ENCODE results near the gene RAET1G. TPM values are rescaled to one million over a fixed set of nuclear protein-coding genes. Genes with fewer than 3 reads are reported as not detected.
A peak's percentile ranks its signal among the peaks of the same experiment; 100 is the strongest.
"Not testable (repeated sequence)": the region's sequence is repeated elsewhere in the genome, so short reads cannot be mapped to it uniquely, and the experiment has no call there.

Gene RAET1G
- total RNA-seq, 1 donor from 2014 or later, result 24.7 TPM

DNA sequence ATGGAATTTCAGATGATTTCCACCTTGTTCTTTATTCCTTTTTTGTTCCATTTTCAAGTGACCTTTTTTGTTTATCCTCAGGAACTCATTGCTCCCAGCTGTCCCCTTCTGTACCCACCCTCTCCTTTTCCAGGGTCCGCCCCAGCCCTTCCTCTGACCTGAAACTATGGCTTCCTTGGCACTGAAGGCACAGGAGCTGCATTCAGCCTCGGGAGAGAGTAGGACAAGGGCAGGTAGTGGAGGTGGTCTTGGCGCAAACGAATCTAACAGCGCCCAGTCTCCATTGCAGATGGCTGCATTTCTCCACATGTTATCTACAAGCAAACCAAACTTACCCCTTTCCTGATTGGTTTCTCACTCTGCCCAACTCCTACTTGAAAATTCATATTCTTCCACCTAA lies 10.1 kb upstream of the RAET1G start:
- ATAC-seq, result no peak

DNA sequence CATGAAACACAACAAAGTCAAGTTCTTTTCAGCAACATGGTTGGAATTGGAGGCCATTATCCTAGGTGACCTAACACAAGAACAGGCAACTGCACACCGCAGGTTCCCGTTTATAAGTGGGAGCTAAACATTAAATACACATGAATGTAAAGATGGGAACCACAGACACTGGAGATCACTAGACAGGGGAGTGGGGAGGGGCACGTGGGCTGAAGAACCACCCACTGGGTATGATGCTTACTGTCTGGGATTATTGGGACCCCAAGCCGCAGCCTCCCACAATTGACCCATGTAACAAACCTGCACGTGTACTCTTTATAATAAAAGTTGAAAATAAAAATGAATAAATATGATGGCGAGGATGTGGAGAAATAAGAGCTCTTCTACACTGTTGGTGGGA lies 8.6 kb upstream of the RAET1G start:
- no peak for ATAC-seq

DNA sequence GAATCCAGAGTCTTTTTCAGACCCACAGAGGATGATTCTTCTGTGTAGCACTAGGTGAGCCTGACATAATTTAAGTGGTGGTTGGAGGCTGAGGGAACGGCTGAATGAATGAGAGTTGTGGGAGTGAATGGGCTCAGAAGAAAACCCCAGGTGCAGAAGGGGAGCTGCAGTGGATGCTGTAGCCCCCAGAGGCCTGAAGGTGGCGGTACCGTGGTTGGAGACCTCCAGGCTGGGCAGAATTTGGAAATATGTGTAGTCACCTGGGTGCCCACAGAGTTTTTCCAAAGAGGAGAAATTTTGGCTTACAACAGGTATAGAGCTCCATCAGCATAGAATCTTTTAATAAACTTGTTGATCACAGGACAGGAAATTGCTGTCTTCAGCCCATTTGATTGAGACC lies 6.5 kb upstream of the RAET1G start:
- no peak for ATAC-seq

DNA sequence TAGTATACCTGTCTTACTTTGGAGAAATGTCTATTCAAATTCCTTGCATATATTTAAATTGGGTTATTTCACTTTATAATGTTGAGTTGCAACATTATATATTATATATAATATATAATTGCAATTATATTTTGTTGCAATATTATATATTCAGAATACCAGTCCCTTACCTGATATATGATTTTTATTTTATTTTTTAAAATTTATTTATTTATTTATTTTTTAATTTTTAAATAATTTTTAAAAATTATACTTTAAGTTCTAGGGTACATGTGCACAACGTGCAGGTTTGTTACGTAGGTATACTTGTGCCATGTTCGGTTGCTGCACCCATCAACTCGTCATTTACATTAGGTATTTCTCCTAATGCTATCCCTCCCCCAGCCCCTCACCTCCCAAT lies 4.1 kb upstream of the RAET1G start:
- not testable (repeated sequence) for ATAC-seq

DNA sequence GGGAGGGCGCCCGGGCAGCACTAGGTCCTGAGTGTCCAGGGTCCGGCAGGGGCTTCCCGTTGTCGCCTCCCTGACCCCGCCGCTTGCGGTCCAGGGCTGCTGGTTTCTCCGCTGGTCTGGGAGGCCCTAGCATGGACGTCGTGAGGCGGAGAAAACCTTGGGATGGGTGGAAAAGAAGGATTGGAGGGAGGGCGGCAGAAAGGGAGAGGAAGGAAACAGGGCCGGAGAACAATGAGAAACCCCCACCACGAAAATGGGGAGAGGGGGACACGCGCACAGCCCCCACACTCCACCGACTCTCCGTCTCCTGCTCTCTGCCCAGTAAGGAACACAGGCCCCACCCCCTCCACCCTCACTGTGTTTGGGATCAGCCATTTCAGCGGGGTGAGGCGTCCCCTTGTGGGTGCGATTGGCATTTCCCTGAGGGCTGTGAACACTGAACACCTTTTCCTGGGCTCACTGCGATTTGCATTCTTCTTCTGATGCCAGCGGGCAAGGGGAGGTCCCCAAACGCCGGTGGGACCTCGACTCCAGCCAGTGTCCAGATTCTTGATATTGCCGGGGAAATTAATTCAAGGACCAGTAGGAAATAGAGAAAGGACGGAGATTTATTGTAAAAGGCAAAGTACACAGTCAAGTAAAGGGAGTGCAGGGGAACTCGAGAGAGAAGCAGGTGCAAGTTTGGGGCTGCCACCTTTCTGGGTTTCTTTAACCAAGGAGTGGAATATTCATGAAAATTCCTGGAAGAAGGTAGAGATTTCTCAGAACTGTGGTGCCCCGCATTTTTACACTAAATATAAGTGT lies 3.3 kb upstream of the RAET1G start:
- ATAC-seq, result peak; percentile 89

DNA sequence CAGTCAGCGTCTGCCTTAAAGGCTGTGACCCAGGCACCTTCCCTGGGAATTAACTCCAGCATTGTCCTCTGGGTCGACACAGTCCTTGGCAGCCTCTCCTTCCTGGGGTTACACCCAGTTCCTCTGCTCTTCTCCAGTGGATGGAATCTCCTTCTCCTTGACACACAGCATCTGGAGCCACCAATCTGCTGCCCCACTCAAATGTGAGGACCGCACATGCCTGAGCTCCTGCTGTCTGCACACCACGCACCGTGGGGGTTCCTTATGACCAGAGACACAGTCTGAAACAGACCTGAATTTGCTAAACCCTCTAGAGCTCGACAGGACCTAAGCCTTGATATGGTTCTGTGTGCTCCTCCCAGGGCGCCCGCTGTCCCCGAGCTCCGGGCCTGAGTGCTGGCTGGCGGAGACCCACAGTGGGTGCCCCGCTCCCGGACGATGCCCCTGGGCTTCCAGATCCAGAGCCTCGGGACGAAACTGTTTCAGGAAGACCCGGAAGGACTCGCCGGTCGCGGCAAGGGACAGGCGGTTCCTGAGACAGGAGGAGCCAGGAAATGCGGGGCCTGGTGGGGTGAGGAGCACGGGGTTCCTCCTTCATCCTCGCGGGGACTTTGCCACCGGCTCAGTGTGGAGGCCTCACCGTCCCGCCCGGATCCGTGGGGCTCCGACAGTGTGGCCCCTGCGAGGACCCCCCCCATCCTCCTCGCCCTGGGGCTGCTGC lies 2.5 kb upstream of the RAET1G start:
- peak; percentile 29 for ATAC-seq

DNA sequence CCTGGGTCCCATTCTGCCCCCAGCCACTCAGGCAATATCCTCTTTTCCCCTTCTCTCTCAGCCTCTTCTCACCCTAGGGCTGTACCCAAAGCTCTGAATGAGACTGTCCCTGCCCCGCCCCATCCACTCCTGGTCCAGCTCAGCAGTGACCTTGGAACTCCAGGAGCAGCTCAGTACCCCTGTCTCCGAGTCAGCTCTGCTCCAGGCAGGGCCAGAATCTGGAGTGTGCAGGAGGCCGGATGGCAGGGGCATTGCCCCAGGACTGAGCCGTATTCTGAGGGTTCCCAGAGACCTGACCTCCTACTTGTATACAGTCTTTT lies 2.0 kb upstream of the RAET1G start:
- ATAC-seq, result no peak

DNA sequence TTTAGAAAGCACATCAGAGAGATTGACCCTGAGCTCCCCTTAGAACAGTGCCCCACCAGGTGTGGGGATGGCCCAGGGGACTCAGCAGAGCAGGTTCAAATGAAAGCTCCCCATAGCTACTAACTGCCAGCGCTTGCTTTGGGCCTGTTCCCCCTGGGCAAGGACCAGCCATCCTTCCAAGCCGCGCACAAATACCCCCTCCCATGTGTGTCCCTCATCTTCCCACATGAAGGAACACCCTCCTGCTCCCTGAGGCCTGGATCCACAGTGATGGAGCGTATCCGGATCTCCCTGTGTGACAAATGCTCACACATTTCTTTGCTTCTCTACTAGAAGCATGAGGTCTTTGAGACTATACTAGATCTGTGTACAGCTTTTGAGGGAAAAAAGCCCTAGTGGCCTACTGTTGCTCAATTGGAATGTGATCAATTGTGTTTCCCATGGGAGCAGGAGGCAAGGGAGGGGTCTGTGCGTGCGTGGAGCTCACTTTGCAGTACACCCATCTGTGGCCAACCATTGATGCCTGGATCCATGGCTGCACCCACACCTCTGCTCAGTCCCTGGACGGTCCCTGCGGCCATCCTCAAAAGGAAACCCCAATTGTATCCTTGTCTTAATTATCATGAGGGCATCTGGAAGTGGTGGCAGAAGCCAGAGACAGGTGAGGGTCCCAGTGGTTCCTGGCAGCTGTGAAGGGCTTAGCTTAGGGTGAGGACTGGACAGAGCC lies 1.4 kb upstream of the RAET1G start:
- ATAC-seq, result no peak

DNA sequence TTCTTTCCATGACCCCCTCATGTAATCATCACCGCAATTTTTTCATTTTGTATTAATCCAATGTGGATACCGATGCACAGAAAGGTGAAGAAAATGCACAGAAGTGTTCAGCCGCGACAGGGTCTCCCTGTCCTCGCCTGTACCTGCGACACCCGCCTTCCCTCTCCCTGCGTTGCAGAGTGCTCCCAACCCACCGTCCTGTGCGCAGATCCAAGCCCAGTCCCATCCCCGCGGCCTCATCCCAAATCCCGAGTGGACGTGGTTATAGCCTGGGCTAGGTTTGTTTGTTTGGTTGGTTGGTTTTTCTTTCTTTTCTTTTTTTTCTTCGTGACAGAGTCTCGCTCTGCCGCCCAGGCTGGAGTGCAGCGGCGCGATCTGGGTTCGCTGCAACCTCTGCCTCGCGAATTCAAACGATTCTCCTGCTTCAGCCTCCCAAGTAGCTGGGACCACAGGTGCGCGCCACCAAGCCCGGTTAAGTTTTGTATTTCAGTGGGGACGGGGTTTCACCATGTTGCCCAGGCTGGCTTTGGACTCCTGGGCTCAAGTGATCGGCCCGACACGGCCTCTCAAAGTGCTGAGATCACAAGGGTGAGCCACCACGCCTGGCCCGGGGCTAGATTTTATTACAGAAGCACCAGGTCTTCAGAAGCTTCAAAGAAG lies 536 bp upstream of the RAET1G start:
- no peak for ATAC-seq

DNA sequence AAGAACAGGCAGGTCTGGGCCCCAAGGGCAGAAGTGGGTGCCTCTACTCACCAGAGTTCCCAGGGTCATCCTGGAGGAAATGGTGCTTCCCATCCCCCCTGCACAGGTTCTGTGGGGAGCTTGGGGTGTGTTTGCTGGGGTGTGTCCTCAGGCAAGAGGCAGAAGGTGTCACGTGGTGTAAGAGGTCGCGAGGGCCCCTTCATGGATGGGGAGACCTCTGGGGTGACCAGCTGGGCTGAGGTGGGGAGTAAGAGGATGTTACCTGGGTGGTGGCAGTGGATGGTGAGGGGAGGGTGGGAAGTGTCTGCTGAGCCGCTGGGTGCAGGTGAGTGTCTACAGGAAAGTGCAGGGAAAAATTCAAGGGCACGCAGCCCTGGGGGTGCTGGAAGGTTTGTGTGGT lies 830 bp downstream of the RAET1G start:
- ATAC-seq, result not testable (repeated sequence)

DNA sequence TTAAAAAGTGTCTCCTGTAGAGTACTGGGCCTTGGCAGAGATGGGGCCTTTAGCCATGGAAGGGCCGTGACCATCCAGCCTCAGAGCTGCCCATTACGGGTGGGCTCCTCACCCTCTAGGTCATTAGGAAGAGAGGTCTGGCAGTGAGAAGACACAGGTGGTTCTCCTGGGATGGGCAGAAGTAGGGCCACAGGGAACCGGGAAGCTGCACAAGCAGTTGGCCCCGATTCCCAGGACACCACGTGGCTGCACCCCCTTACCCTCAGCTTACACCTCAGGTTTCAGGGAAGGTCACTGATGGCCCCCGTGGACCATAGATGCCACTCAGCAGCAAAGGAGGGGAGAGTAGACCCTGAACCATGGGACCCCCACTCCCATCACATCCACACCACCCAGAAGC lies 1.6 kb downstream of the RAET1G start:
- ATAC-seq, result no peak

DNA sequence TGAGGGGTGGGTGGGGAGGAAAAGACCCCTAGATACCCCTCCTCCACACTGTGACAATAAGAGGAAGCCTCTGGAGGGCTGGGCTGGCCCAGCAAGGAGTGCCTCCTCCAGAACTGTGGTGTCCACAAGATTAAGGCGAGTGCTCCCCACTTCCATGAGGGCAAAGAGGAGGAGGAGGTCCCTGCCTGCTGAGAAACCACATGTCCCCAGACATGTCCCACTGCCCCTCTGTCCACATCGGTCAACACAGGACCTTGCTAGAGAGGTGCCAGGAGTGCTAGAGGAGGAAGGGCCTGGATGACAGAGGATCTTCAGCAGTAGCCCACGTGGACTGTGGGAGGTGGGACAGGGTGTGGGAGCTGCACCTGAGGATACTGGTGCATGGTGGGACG lies 3.1 kb downstream of the RAET1G start:
- no peak for ATAC-seq

DNA sequence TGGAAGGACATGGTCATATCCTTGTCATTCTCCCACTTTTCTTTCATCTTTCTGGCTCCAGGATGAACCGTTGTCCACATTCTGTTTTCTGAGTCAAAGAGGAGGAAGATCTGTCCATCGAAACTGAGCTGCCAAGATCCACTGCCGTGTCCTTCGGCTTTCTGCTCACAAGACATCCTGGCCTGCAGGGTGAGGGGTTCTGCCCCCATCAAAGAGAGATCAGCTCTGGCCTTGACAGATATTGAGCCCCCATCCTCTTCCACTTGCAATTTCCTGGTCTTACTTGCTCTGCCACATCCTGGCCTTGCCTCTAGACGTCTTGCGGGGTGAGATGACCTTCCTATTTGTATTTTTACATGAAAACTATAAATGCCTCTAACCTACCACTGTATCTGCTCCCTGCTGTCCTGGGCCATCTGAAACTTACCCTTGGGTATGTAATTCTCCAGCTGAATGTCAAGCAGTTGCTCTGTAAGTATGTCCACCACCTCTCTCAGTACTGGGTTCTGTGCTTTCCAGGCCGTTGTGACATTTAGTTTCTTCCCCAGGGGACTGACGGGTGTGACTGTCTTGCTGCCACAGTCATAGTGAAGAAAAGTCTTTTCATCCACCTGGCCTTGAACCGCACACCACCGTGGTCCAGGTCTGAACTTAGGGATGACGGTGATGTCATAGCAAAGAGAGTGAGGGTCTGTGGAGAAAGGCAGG lies 3.6 kb downstream of the RAET1G start:
- not testable (repeated sequence) for ATAC-seq

DNA sequence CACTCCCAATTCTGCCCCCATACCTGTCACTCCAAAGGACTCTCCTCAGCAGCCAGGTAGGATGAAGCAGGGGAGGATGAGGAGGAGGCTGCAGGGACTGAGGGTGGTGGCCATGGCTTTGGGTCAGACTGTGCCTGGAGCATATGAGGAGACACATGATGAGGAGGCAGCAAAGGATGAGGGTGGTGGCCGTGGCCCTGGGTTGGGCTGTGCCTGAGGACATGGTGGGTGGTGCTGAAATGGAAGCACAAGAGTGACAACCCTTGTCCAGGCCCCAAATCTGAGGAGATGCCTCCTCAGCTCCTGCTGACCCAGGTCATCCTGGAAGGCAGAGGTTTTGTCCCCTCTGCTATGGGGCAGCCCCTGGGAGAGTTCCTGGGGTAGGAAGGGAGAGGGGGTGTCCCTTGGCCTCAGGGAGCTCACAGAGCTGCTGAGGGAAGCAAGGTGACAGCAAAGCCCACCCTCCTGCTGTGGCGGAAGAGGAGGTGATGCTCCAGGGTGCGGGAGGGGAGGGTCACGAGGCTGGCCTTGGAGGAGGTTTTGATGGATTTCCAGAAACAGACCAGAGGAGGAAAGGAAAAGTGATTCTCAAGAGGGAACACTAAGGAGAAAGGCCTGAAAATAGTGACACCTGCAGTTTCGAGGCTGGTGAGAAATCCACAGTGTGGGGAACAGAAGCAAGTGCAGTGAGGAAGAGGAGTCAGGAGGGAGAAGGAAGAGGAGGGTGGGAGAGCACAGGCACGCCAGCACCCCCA lies 4.6 kb downstream of the RAET1G start:
- no peak for ATAC-seq

DNA sequence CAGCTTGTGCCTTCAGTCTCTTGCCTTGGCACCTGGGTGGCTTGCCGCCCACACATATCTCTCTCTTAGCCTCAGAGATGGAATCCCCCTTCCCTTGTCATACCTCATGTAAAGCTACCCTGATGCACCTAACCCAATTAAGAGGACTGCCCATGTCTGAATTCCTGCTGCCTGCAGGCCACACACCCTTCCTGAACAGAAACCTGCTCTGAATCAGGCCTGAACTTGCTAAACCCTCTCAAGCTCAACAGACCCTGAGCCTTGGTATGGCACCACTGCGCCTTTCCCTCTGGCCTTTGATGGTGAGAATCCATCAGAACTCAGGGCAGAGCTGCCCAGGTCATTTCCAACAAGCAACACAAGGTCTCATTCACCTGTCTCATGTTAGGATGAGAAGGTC lies 5.2 kb downstream of the RAET1G start:
- peak; percentile 39 for ATAC-seq

DNA sequence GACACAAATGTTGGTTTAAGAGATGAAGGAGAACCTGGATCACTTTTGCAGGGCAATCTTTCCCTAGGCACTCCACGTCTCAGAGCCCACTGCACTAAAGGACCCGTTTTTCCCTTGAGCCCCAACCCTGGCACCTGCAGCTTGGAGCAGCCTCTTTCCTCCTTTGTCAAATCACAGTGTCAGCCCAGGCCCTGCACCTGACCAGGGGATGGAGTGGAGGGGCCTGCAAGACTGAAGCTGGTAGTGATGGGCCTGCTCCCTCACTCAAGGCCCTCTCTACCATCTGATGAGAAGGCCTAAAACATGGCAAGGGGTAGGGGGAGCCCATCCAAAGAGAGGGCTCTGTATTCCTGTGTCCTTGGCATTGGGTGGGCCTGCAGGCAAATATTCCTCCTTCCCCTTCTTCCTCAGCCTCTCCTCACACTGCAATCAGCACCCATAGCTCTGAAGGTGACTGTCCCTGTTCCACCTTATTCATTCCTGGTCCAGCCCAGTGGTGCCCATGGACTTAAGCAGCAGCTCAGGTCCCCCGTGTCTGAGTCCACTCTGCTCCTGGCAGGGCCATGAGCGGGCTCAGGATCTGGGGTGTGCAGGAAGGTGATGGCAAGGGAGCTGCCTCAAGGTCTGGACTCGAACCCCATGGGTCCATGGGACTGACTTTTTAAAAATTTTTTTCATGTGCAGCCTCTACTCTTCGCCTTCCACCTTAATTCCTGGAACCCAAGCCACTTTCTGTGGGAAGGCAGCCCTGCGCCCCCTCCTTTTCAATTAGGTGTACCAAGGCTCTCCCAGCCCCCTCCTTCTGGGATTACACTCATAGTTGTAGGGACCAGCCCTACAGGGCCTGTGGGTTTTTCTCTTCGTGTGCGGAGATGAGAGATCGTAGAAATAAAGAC lies 6.7 kb downstream of the RAET1G start:
- ATAC-seq, result no peak

DNA sequence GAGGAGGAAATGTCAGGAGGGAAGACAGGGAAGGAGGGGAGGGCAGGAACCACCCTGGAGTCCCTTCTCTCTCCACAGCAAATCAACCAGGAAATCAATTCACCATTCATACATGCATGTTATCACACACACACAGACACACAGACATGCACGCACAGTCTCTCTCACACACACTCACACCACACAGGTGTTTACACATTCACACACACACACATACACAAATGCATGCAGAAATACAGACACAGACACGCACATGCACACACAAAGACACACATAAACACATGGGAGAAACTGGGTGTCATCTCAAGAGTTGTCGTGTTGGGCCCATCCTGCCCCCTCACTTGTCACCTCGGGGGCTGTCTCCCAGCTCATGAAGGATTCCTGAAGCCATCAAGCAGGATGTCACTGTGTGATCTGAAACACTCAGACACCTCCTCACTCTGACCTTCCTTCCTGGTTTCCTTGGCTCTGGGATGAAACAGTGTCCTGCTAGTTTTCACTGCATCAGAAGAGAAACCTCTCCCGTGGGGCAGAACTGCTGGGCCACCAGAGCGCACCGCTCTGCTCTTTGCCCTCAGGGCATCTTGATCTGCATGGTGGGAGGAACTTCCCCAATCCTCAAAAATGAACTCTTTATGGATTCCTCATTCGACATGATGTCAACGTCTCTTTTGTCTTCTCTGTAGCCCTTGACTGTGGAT lies 9.2 kb downstream of the RAET1G start:
- no peak for ATAC-seq

DNA sequence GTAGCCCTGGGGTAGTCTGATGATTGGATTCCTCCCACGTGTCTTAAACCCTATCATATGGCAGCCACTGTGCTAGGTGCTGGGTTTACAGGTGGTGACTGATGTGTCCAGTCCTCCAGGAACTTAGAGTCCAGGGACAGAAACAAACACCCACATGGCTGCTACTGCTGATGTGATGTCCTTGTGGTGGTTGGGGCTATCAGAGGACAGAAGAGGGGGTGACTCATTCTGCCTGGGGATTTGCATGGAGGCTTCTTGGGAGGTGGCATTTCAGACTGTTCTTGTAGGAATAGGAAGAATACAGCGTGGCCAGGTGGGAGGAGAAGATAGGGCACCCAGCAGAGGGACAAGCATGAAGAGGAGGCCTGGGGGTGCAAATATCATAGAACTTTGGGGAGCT lies 9.8 kb downstream of the RAET1G start:
- ATAC-seq, result no peak

DNA sequence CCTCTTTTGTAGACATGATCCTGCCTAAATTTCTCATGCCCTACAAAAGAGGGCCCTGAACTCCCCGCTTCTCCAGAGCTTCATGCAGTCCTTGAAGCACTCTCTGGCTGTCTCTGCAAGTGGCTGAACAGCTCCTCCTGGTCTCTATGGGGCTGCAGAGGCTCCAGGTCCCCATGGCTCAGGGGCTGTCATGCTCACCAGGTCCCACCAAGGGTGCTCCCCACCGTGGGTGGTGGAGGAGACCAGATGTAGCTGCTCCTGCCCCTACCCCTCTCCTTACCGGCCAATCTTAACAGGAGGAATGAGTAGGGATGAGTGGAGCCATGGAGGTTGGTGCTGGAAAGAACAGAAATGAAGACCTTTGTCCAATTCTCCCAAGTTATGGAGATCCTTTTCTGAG lies 10.2 kb downstream of the RAET1G start:
- ATAC-seq, result not testable (repeated sequence)

DNA sequence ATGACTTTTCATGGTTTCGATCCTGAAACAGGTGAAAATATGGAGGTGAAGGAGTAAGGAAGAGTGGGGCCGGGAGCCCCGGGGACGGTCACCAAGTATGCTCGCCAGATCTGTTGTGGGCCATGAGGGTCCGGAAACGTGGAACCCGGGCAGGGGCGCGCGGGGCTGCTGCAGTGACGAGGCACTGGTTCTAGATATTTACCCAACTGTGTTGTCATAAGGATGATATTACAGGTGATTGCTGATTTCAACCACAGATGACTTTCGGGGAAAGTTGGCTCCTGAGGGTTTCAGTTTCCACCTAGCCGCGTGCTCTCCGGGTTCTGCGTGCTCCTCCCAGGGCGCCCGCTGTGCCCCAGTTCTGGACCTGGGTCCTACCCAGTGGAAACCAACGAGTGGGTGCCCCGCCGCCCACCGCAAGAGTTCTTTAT lies 12.2 kb downstream of the RAET1G start:
- ATAC-seq, result no peak

Measured in esophagus mucosa (tissue), 1 donor.